Stimulated activated CD8-positive, alpha-beta memory T cell treated with anti-CD3 and anti-CD28 coated beads, Interleukin-7, amount 100 ng/mL, for 1 hour (primary cell): ENCODE measurements around the gene ZNF654.
A peak's percentile ranks its signal among the peaks of the same experiment; 100 is the strongest.
"Not testable (repeated sequence)": the region's sequence is repeated elsewhere in the genome, so short reads cannot be mapped to it uniquely, and the experiment has no call there.

ENCODE experiments used
- DNase-seq, 2 donors: peaks; one replicate each; pipeline ENCODE4 v3.0.0-alpha.2; 2020; ENCODE audit warnings: low read depth in 2 of 2

Gene ZNF654

GRCh38 chr3:88059380-88060170 lies 520 bp downstream of the ZNF654 start:
- DNase-seq: no peak

DNA sequence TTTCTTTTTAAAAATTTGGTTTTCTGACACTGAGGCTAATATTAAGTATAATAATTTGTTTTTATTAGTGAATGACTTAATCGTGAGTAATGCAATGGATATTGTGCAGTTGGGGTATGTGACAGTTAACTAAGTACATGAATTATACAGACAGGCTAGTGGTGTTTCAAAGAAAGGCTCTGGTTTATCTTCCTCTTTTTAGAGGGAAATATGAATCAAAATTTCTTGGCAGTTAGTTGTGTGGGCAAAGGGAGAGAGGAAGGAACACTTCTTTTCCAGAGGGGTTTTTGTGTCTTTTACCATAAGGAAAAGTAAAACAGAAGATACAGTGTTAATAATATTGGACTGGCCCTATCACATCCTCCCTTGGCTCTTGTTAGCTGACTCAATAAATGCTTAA lies 2.7 kb downstream of the ZNF654 start:
- no peak for DNase-seq

DNA sequence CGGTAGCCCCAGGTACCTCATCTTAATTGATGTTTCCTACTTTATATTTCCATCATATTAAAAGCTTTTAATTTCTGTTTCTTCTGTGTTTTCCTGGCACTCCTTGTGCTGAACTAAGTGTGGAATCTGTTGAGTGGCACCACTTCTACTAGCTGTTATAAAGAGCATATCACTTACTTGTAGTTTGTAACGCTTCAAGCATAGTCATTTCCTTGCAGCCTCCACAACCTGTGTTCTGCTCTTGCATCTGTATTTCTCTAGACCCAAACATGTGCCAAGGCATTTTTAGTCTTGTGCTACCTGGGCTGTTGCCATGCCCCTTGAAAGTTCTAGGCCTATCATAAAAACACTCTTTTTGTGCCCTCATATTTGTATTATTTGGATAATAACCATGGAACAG lies 16.0 kb downstream of the ZNF654 start:
- DNase-seq: no peak

DNA sequence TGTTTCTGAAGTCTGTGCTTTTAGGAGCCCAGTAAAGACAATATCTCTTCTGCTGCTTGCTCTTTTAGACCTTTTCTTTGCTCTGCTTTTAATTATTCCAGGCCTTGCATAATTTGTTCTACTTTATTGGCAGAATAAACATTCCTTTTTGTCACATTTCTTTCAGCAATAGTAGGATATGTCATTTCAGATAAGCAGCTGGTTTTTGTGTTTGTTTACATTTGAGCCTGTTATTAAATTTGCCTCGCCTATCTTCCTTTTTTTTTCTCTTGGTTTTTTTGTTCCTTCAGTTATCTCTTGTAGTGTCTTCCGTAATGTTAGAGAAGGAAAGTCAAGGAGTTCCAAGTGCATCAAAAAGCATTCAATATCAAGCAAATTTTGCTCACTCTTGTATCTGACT lies 16.4 kb downstream of the ZNF654 start:
- DNase-seq: no peak

GRCh38 chr3:88076712-88077111 lies 17.7 kb downstream of the ZNF654 start:
- no peak for DNase-seq

DNA sequence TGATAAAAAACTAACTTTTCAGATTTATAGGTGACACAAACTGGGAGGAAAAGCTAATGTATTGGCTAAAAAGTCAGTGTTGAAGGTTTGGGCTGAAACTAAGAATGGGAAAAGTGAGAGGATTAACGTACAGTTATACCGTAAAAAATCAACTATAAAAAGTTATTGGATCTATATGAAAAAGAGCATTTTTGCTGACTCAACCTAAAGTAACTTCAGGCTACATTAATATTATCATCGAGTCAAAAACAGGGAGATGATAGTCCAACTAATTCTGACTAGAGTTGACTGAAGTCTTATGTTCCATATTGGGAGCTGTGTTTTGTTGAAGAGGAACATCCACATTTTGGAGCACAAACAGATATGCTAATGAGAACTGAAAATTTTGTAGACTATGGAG lies 19.9 kb downstream of the ZNF654 start:
- DNase-seq: no peak

DNA sequence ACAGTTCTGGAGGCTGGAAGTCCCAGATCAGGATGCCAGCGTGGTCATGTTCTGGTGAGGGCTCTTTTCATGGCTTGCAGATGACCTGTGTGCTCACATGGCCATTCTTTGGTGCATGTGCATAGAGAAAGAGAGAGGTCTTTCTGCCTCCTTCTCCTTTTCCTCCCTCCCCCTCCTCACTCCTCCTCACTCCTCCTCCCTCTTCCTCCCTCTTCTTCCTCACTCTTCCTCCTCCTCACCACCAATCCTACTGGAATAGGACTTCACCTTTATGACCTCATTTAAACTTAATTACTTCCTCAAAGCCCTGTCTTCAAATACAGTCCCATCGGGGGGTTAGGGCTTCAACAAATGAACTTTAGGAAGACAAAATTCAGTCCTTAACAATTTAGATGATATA lies 23.8 kb downstream of the ZNF654 start:
- no peak for DNase-seq

- DNase-seq: no peak
Measured at GRCh38 chr3:88084097-88084501, 25.0 kb downstream of the ZNF654 start.

DNA sequence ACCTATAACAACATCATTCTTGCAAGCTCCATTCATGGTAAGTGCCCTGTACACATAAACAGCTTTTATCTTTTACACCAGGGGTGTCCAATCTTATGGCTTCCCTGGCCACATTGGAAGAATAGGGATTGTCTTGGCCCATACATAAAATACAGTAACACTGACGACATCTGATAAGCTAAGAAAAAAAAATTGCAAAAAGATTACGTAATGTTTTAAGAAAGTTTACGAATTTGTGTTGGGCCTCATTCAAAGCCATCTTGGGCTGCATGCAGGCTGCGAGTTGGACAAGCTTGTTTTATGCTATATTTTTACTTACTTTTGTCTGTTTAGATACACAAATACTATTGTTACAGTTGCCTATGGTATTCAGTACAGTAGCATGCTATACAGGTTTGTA lies 31.6 kb downstream of the ZNF654 start:
- DNase-seq: no peak

DNA sequence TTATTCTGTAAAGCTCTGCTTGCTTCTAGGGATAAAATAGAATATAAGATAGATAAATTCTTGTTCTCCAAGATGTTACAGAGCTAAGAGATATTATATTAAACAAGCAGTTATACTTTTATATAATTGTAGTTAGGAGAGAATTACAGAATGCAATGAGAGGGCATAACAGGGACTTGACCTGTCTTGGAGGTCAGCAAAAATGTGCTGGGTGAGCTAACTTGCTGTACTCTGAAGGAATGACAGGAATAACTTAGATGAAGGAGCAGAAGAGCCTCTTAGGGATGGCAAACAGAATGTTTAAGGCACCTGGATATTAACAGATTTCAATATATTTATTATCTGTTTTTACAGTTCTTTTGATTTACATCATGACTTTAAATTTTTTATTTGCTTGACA lies 33.2 kb downstream of the ZNF654 start:
- DNase-seq: no peak

- DNase-seq: no peak
Measured at GRCh38 chr3:88093266-88093665, 34.2 kb downstream of the ZNF654 start.

DNA sequence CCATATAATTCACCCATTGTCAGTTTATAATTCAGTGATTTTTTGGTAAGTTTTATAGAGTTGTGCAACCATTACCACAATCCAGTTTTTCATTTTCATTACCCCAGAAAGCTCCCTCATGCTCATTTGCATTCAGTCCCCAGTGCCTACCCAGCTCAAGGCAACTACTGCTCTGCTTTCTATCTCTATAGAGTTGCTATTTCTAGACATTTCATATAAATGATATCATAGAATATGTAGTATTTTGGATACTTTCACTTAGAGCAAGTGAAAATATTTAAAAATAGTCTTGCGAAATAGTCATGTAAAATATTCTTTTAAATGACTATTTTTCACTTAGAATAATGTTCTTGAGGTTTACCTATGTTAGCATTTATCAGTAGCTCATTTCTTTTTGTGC lies 42.1 kb downstream of the ZNF654 start:
- no peak for DNase-seq

DNA sequence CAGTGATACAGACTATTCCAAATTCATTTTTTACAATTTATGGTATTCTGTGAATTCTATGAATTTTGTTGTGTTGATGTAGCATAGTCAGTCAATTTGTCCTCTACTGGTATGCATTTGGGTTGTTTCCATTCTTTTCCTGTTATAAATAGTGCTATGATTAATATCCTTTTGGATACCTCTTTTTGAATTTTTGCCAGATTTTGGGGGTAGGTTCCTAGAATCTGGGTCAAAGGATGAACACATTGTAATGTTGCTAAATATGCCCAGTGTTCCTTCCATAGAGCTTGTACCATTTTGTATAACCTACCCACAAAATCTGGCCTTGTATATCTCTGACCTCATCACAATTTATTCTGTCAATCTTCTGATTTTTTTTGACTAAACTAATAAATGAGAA lies 46.3 kb downstream of the ZNF654 start:
- no peak for DNase-seq

DNA sequence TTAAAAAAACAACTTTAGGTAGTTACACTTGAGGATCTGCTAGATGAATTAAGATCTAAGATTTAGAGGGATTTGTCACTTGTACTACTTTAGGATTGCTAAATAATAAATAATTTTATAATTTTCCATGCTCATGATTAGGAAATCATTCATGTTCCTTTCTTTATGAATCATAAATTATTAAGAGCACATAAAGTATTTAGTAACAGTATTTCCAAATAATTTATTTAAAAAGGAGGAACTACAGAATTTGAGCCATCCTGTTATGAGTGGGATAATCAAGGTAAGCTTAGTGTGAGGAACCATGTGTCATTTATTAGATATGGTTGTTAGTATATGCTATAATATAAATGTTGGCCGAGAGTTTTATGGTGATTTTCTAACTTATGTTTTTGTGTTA lies 53.2 kb downstream of the ZNF654 start:
- DNase-seq: no peak

DNA sequence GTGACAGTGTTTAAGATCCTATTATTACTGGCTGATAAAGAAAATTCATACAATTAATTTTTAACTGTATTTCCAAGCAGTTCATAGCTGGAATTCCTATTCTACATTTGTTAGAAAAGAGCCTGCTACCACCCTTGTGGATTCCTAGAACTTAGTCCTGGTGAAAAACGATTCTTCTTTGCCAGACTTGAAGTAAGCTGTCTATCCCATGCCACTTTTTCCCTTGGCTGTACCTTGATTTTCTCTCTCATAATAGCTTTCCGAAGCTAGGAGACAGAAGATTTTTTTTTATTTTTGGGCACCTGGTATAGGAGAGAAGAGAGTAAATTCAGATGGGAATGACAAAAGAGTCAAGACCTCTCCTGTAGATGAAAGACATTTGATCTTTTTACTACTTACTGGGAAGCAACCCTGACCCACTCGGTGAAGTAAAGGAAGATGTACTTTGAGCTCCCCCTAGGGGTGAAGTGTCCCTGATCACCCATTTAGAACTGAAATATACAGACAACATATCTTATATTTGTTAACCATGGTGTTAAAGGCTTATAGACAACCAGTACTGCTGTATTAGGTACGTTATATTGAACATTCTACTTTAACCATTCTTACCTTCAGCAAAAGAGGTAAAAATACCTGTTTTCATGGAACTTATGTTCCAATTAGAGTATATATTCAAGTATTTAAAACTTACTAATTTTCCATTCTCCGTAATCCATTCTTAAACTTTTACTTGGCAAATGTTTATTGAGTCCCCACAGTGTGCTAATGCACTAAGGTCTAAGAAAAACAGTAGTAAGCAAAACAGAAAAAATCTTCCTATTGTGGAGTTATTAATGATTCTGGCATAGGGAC lies 54.5 kb downstream of the ZNF654 start:
- peak; percentile 7 to 26 for DNase-seq

- no peak for DNase-seq
Measured at GRCh38 chr3:88114878-88115549, 56.0 kb downstream of the ZNF654 start.

GRCh38 chr3:88117683-88118082 lies 58.6 kb downstream of the ZNF654 start:
- no peak for DNase-seq

GRCh38 chr3:88118603-88119002 lies 59.5 kb downstream of the ZNF654 start:
- not testable (repeated sequence) for DNase-seq

DNA sequence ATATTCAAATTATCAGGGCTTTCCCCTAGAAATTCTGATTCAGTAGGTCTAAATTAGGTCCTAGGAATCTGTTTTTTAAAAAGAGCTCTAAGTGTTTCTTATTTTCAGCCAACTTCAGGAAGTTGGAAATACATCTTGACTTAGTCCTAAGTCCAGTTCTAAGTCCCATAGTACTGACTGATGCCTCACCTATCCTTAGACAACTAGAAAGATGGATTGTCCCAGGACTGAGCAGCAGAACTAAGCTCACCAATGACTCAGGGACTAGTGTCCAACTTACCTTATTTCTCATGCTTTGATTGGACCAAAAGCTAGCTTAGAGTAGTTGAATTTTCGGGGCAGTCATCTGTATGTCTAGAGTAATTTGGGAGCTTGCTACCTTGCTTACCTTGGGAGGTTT lies 64.5 kb downstream of the ZNF654 start:
- DNase-seq: no peak

DNA sequence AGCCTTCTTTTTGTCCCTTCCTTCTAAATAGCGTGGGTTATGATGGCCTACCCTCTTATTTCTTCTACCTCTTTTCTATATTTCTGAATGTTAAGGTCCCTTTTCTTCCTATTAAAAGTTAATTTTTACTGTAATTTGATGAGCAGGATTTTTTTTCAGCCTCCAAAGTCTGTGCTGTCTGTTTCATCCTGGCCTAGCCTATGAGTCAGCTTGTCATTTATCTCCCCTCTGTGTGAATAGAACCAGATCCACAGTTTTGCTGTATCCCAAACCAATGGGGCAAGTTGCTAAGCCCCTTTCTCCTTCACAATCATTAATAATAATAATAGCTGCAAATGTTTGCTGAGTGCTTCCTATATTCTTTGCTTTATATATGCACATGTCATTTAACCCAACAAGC lies 72.6 kb downstream of the ZNF654 start:
- DNase-seq: no peak

- no peak for DNase-seq
Measured at GRCh38 chr3:88132894-88133293, 73.8 kb downstream of the ZNF654 start.

DNA sequence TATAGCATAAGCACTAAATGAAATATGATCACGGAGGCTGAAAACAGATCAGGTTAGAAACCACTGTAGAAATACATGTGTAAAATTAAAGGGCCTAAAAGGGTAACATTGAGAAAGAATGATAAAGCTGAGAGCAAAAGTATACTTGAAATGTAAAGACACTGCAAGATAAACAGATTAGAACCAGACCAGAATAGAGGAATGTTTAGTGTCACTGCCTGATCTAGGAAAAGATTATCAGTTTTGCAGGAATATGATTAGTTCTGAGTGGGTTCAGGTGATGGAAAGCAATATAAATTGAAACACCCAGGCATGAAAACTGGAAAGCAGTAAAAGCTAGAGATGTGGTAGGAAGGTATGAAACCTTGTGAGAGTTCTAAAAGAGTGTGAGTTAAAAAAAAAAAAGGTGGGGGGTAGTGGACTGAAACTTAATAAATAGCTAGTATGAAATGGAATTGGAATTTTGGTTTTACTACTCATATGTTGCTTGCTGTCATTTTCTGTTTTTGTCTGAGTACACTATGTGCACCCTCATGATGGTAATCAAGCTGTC lies 74.7 kb downstream of the ZNF654 start:
- DNase-seq: no peak
